K562 (cell line): Measurements from ENCODE around the gene NR1D1. TPM values are rescaled to one million over a fixed set of nuclear protein-coding genes. Genes with fewer than 3 reads are reported as not detected.

Experiments used
- ATF3 ChIP-seq, 2 experiments: fragments of 450-650 bp in 1 of 2; sonication (generic) in 1 of 2; formaldehyde crosslinking in 1 of 2; IDR thresholded peaks in 1 of 2; conservative IDR thresholded peaks in 1 of 2; 2 replicates each; pipeline versions ENCODE4 v1.6.1 to v1.8.1; 2016 to 2023; ENCODE audit warnings: mild to moderate bottlenecking in 2 of 2, moderate library complexity in 2 of 2, inconsistent platforms in 1 of 2, missing genetic modification reagents in 1 of 2
- ETS1 ChIP-seq: conservative IDR thresholded peaks from 2 replicates; pipeline ENCODE4 v1.6.1; 2011; ENCODE audit warnings: low read depth, mild to moderate bottlenecking, low read length; ENCODE audit not compliant: control insufficient read depth
- FIP1L1 ChIP-seq: fragments of 200-400 bp; formaldehyde crosslinking; IDR thresholded peaks from 2 replicates; pipeline ENCODE4 v1.6.1; 2018; ENCODE audit warnings: mild to moderate bottlenecking, low read depth, low read length; ENCODE audit not compliant: poor library complexity, severe bottlenecking
- HBP1 ChIP-seq: fragments of 450-650 bp; formaldehyde crosslinking; IDR thresholded peaks from 2 replicates; pipeline ENCODE4 v1.4.0; 2022; ENCODE audit warnings: missing genetic modification characterization
- IRF9 ChIP-seq: fragments of 450-650 bp; IDR thresholded peaks from 2 replicates; pipeline ENCODE4 v1.6.1; 2016; ENCODE audit warnings: missing biosample characterization, missing genetic modification characterization
- L3MBTL2 ChIP-seq: fragments of 450-650 bp; IDR thresholded peaks from 2 replicates; pipeline ENCODE4 v1.6.1; 2016; ENCODE audit warnings: mild to moderate bottlenecking, moderate library complexity
- MCM3 ChIP-seq: fragments of 450-650 bp; IDR thresholded peaks from 2 replicates; pipeline ENCODE4 v1.6.1; 2016
- NRF1 ChIP-seq, 2 experiments: fragments of 450-650 bp; IDR thresholded peaks in 1 of 2; conservative IDR thresholded peaks in 1 of 2; 2 replicates each; pipeline ENCODE4 v1.6.1; 2014; ENCODE audit warnings: mild to moderate bottlenecking in 2 of 2
- PATZ1 ChIP-seq: fragments of 250-450 bp; sonication (Bioruptor Pico); IDR thresholded peaks from 2 replicates; pipeline ENCODE4 v1.5.0; 2020; ENCODE audit warnings: mild to moderate bottlenecking, borderline replicate concordance
- PKNOX1 ChIP-seq: fragments of 450-650 bp; IDR thresholded peaks from 2 replicates; pipeline ENCODE4 v1.6.1; 2016
- RBBP5 ChIP-seq: fragments of 200-600 bp; sonication (generic); IDR thresholded peaks from 2 replicates; pipeline ENCODE4 v1.6.1; 2012; ENCODE audit warnings: borderline replicate concordance, mild to moderate bottlenecking, low read length, control low read depth, inconsistent platforms; ENCODE audit not compliant: insufficient read depth, poor library complexity, severe bottlenecking
- SMAD1 ChIP-seq: fragments of 150-350 bp; IDR thresholded peaks from 2 replicates; pipeline ENCODE4 v1.6.1; 2014; ENCODE audit warnings: low read length, low read depth; ENCODE audit not compliant: partially characterized antibody
- TBL1XR1 ChIP-seq, 2 experiments: IDR thresholded peaks; 2 replicates each; pipeline ENCODE4 v1.6.1; 2012; ENCODE audit warnings: improper control_type of control experiment in 2 of 2, low read length in 2 of 2, mild to moderate bottlenecking in 1 of 2
- TCF7 ChIP-seq: sonication (generic); IDR thresholded peaks from 2 replicates; pipeline ENCODE4 v1.6.1; 2016; ENCODE audit warnings: antibody characterized with exemption, borderline replicate concordance
- ZBTB1 ChIP-seq: sonication (generic); formaldehyde crosslinking; IDR thresholded peaks from 2 replicates; pipeline ENCODE4 v1.8.1; 2023; ENCODE audit warnings: missing genetic modification reagents, low read depth, mild to moderate bottlenecking, borderline replicate concordance
- ZNF584 ChIP-seq: fragments of 200-800 bp; sonication (Bioruptor generic); IDR thresholded peaks from 2 replicates; pipeline ENCODE4 v1.6.1; 2016; ENCODE audit warnings: low read depth, mild to moderate bottlenecking, missing genetic modification characterization, missing compliant biosample characterization
- ZNF766 ChIP-seq: fragments of 200-800 bp; sonication (Bioruptor generic); conservative IDR thresholded peaks from 2 replicates; pipeline ENCODE4 v1.6.1; 2016; ENCODE audit warnings: missing genetic modification characterization, missing compliant biosample characterization
- polyA plus RNA-seq, 8 experiments: library from polyadenylated mRNA; depleted of rRNA in 4 of 8; stranded (reverse) in 5 of 8; unstranded in 3 of 8; fragments of >200 nt; fragmentation: Nextera tagmentation in 2 of 8; fragmentation: Illumina TruSeq in 1 of 8; extraction: Ambion mirVana in 2 of 8; extraction: Trizol in 1 of 8; gene quantifications; 2 replicates each; pipeline versions ENCODE4 v1.2.1 to v1.2.3, GENCODE V29; 2011 to 2014; ENCODE audit warnings: inconsistent platforms in 1 of 8, missing spikeins in 1 of 8
- total RNA-seq, 7 experiments: library from RNA; depleted of rRNA in 6 of 7; stranded (reverse); fragments of >200 nt in 6 of 7; fragmentation: Illumina TruSeq in 2 of 7; extraction: Trizol in 2 of 7; gene quantifications; 2 replicates each; pipeline versions ENCODE4 v1.2.1 to v1.2.3, GENCODE V29; 2011 to 2021; ENCODE audit warnings: low replicate concordance in 1 of 7

NR1D1 gene
- total and polyA plus RNA-seq, 9 of the 15 experiments (the other 6 are each of a cell fraction or from before 2014, with no cell fraction given): 0.25 to 7.7 (median 0.65) TPM

- TF ChIP-seq TBL1XR1 (IDR thresholded peaks at IDR 0.05; ENCODE audit: low read length in 2 of 2) (peak in 1 of 2 experiments; percentile 43; a peak in 1 of 4 replicates), SMAD1 (peak; percentile 86), ZBTB1 (CRISPR knock-in tag) (no peak), MCM3 (no peak), PKNOX1 (peak; percentile 97), IRF9 (tag) (no peak), HBP1 (CRISPR knock-in tag) (peak; percentile 91), ZNF766 (CRISPR knock-in tag) (peak; percentile 75; the same call in 1 of the 2 replicates), FIP1L1 (peak; percentile 50), PATZ1 (CRISPR knock-in tag) (no peak), TCF7 (0 out of 2 replicates have a peak, but pooled peaks have one; percentile 43), L3MBTL2 (peak; percentile 97), ZNF584 (CRISPR knock-in tag) (peak; percentile 66; the same call in 1 of the 2 replicates), ETS1 (peak; percentile 92), RBBP5 (peak; percentile 21), ATF3 (IDR thresholded peaks at IDR 0.05) (peak; percentile 86), ATF3 (CRISPR knock-in tag; conservative IDR thresholded peaks at IDR 0.05) (0 out of 2 replicates have a peak, but pooled peaks have one; percentile 76), NRF1 (conservative IDR thresholded peaks at IDR 0.05 in 1 of 2, IDR thresholded peaks at IDR 0.05 in 1 of 2) (peak; percentile 55 to 61)
Measured at GRCh38 chr17:40098846-40099618, 1.4 kb downstream of the NR1D1 start (continued).
